KMS-11 (cell line): Measurements from ENCODE around the gene IRF2BP1.

Experiments
- H2AFZ ChIP-seq: fragments of 200-600 bp; sonication (generic); 2 replicates; pipeline ENCODE4 v1.6.1; 2016; ENCODE audit warnings: antibody characterized with exemption, mixed run types, low read depth
- H3K27ac ChIP-seq: fragments of 200-600 bp; sonication (generic); 2 replicates; pipeline ENCODE4 v1.6.1; 2016; ENCODE audit warnings: mild to moderate bottlenecking, mixed run types
- H3K27me3 ChIP-seq: fragments of 200-600 bp; sonication (generic); 2 replicates; pipeline ENCODE4 v1.6.1; 2017; ENCODE audit warnings: mild to moderate bottlenecking, low read depth, mixed run types, moderate library complexity; ENCODE audit not compliant: insufficient read depth
- H3K36me3 ChIP-seq: fragments of 200-600 bp; sonication (generic); 2 replicates; pipeline ENCODE4 v1.6.1; 2017; ENCODE audit warnings: mild to moderate bottlenecking, mixed run types; ENCODE audit not compliant: insufficient read depth
- H3K4me1 ChIP-seq: fragments of 200-600 bp; sonication (generic); 2 replicates; pipeline ENCODE4 v1.6.1; 2016; ENCODE audit warnings: mild to moderate bottlenecking, low read depth, mixed run types; ENCODE audit not compliant: poor library complexity, severe bottlenecking
- H3K4me2 ChIP-seq: fragments of 200-600 bp; sonication (generic); 2 replicates; pipeline ENCODE4 v1.7.0; 2016; ENCODE audit warnings: mild to moderate bottlenecking, mixed run types
- H3K4me3 ChIP-seq: fragments of 200-600 bp; sonication (generic); IDR thresholded peaks from 2 replicates; pipeline ENCODE4 v1.6.1; 2017; ENCODE audit warnings: low read depth, low read length, mixed read lengths; ENCODE audit not compliant: insufficient read depth
- H3K79me2 ChIP-seq: fragments of 200-600 bp; sonication (generic); 2 replicates; pipeline ENCODE4 v1.6.1; 2016; ENCODE audit warnings: low read depth, mixed run types; ENCODE audit not compliant: insufficient read depth
- H3K9ac ChIP-seq: fragments of 200-600 bp; sonication (generic); 2 replicates; pipeline ENCODE4 v1.6.1; 2016; ENCODE audit warnings: mild to moderate bottlenecking, mixed run types
- H4K20me1 ChIP-seq: fragments of 200-600 bp; sonication (generic); 2 replicates; pipeline ENCODE4 v1.6.1; 2016; ENCODE audit warnings: mild to moderate bottlenecking, mixed run types; ENCODE audit not compliant: insufficient read depth
- CTCF ChIP-seq: fragments of 200-600 bp; sonication (generic); conservative IDR thresholded peaks from 2 replicates; pipeline ENCODE4 v1.6.1; 2017; ENCODE audit warnings: low read depth, mild to moderate bottlenecking, antibody characterized with exemption, low read length, moderate library complexity, mixed read lengths

IRF2BP1 gene

GRCh38 chr19:45883881-45884681 is 1.9 kb downstream of the IRF2BP1 start:
- no peaks in the 10 kb centered on the region for H4K20me1 ChIP-seq
- H3K27ac ChIP-seq: no peak overlapping the region
- TF ChIP-seq CTCF: no peak
- 0 out of 2 replicates have a peak overlapping the region, but pooled peaks have one; percentile 21 for H3K4me2 ChIP-seq
- no peaks in the 10 kb centered on the region for H3K36me3 ChIP-seq
- H2AFZ ChIP-seq: no peak overlapping the region
- H3K4me1 ChIP-seq: peaks cover 28% of the 10 kb centered on the region
- no peaks in the 10 kb centered on the region for H3K79me2 ChIP-seq
- no peak overlapping the region for H3K4me3 ChIP-seq
- H3K9ac ChIP-seq: no peak overlapping the region
- H3K27me3 ChIP-seq: no peaks in the 10 kb centered on the region

GRCh38 chr19:45883586-45883880 is 2.4 kb downstream of the IRF2BP1 start:
- no peaks in the 10 kb centered on the region for H4K20me1 ChIP-seq
- no peaks in the 10 kb centered on the region for H3K27me3 ChIP-seq
- 0 out of 2 replicates have a peak overlapping the region, but pooled peaks have one; percentile 21 for H3K4me2 ChIP-seq
- no peaks in the 10 kb centered on the region for H3K79me2 ChIP-seq
- no peak overlapping the region for H3K9ac ChIP-seq
- H2AFZ ChIP-seq: no peak overlapping the region
- TF ChIP-seq CTCF: no peak
- H3K36me3 ChIP-seq: no peaks in the 10 kb centered on the region
- peaks cover 28% of the 10 kb centered on the region for H3K4me1 ChIP-seq
- no peak overlapping the region for H3K27ac ChIP-seq
- no peak overlapping the region for H3K4me3 ChIP-seq

- Histone ChIP-seq H3K79me2 (no peaks in the 10 kb centered on the region), H3K4me2 (peak overlapping the region; percentile 46), H3K9ac (no peak overlapping the region), H3K27ac (no peak overlapping the region), H4K20me1 (no peaks in the 10 kb centered on the region), H3K36me3 (no peaks in the 10 kb centered on the region), H3K4me3 (no peak overlapping the region), H3K4me1 (peaks cover 28% of the 10 kb centered on the region), H2AFZ (no peak overlapping the region), H3K27me3 (no peaks in the 10 kb centered on the region)
- peak; percentile 97 for TF ChIP-seq CTCF
Measured at GRCh38 chr19:45882652-45883585, 3.0 kb downstream of the IRF2BP1 start.

GRCh38 chr19:45881909-45882528 is 3.9 kb downstream of the IRF2BP1 start:
- H3K36me3 ChIP-seq: no peaks in the 10 kb centered on the region
- TF ChIP-seq CTCF: no peak
- no peak overlapping the region for H3K27ac ChIP-seq
- H3K27me3 ChIP-seq: no peaks in the 10 kb centered on the region
- H3K4me2 ChIP-seq: peak overlapping the region; percentile 46; the same call in 1 of the 2 replicates
- H3K4me3 ChIP-seq: no peak overlapping the region
- H2AFZ ChIP-seq: no peak overlapping the region
- H3K4me1 ChIP-seq: peaks cover 28% of the 10 kb centered on the region
- no peaks in the 10 kb centered on the region for H4K20me1 ChIP-seq
- H3K79me2 ChIP-seq: no peaks in the 10 kb centered on the region
- no peak overlapping the region for H3K9ac ChIP-seq
